Right lung (tissue), 10 donors: ENCODE measurements around the gene HIBADH. TPM values are rescaled to one million over a fixed set of nuclear protein-coding genes. Genes with fewer than 3 reads are reported as not detected.
A peak's percentile ranks its signal among the peaks of the same experiment; 100 is the strongest.

ENCODE experiments used
- DNase-seq, 2 donors: peaks; one replicate each; pipeline ENCODE4 v3.0.0-alpha.2; 2013
- long read RNA-seq, 8 donors: transcript quantifications; one replicate each; lab custom pipeline, GENCODE V29; 2026
- polyA plus RNA-seq, 5 donors: library from polyadenylated mRNA; unstranded; fragments of 120-200 nt; gene quantifications; one replicate each; pipeline versions ENCODE4 v1.2.1 to v1.2.3, GENCODE V29; 2013; ENCODE audit warnings: inconsistent platforms in 1 of 5, low replicate concordance in 1 of 5; ENCODE audit not compliant: insufficient read length in 5 of 5, insufficient read depth in 1 of 5

HIBADH gene
- polyA plus RNA-seq, result 10 to 100 TPM; 43.9 to 64.0 (median 57.5) TPM
- long read RNA-seq, donor 1, transcript HIBADH-201 (8 exons, 1,990 nt), result major isoform, 13 of 24 reads
- long read RNA-seq, donor 1, transcript HIBADH-204 (2 exons, 570 nt), result minor isoform, 5 of 24 reads
- long read RNA-seq, donor 1, partial matches to known transcripts, result 6 of 24 reads
- long read RNA-seq, donor 1, other reads (novel, unspliced or antisense), result 0 of 24 reads
- long read RNA-seq, donor 2, transcript HIBADH-201 (8 exons, 1,990 nt), result major isoform, 8 of 20 reads
- long read RNA-seq, donor 2, partial matches to known transcripts, result 11 of 20 reads
- long read RNA-seq, donor 2, other reads (novel, unspliced or antisense), result 0 of 20 reads
- long read RNA-seq, donor 3, transcript HIBADH-201 (8 exons, 1,990 nt), result major isoform, 20 of 25 reads
- long read RNA-seq, donor 3, partial matches to known transcripts, result 5 of 25 reads
- long read RNA-seq, donor 3, other reads (novel, unspliced or antisense), result 0 of 25 reads
- long read RNA-seq, donor 4, transcript HIBADH-201 (8 exons, 1,990 nt), result major isoform, 7 of 13 reads
- long read RNA-seq, donor 4, partial matches to known transcripts, result 5 of 13 reads
- long read RNA-seq, donor 4, other reads (novel, unspliced or antisense), result 0 of 13 reads
- long read RNA-seq, donor 5, transcript HIBADH-201 (8 exons, 1,990 nt), result major isoform, 21 of 47 reads
- long read RNA-seq, donor 5, partial matches to known transcripts, result 23 of 47 reads
- long read RNA-seq, donor 5, other reads (novel, unspliced or antisense), result 0 of 47 reads
- long read RNA-seq, donor 6, transcript HIBADH-201 (8 exons, 1,990 nt), result major isoform, 14 of 36 reads
- long read RNA-seq, donor 6, partial matches to known transcripts, result 20 of 36 reads
- long read RNA-seq, donor 6, other reads (novel, unspliced or antisense), result 0 of 36 reads
- long read RNA-seq, donor 7, transcript HIBADH-201 (8 exons, 1,990 nt), result major isoform, 10 of 29 reads
- long read RNA-seq, donor 7, partial matches to known transcripts, result 18 of 29 reads
- long read RNA-seq, donor 7, other reads (novel, unspliced or antisense), result 0 of 29 reads
- long read RNA-seq, donor 8, transcript HIBADH-201 (8 exons, 1,990 nt), result major isoform, 8 of 16 reads
- long read RNA-seq, donor 8, partial matches to known transcripts, result 6 of 16 reads
- long read RNA-seq, donor 8, other reads (novel, unspliced or antisense), result 0 of 16 reads

DNA sequence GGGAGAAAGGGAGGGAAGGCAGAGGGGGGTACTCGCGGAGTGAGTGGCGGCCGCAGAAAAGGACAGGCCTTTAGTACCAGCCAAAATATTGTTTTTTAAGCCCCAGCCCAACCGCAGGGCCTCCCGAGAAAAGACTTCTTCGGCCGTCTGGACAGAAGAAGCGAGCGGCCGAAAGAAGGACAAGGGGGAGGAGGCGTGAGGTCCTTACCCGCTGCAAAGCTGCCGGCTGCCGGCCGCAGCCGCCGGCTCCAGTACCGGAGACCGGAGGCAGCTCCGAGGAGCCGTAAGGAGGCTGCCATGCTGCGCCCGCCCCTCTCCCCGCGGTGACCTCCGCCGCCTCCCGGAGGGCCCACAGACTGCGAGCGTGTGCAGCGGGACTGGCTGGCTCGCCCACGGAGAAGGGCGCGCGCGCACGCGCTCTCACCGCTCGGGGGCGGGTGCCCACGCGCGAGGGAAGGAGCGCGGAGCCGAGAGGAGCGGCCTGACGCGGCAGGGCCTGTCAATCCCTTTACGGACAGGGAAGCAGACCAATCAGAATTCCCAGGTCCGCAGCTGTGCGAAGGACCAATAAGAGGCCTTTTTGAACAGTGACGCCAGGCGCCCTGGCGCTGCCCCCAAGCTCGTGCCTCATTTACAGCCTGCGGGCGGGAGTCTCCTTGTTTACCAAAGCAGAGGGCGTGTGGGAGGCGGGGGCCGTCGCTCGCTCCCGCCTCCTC is at the start of gene HIBADH:
HIBADH (minus strand) TSS at position 394 of the 716 bp plus-strand sequence; CDS start at position 299, 95 bp downstream.
- peak; percentile 99 for DNase-seq

GRCh38 chr7:27712217-27712616 is 49.5 kb upstream of the HIBADH start:
- DNase-seq, result no peak

DNA sequence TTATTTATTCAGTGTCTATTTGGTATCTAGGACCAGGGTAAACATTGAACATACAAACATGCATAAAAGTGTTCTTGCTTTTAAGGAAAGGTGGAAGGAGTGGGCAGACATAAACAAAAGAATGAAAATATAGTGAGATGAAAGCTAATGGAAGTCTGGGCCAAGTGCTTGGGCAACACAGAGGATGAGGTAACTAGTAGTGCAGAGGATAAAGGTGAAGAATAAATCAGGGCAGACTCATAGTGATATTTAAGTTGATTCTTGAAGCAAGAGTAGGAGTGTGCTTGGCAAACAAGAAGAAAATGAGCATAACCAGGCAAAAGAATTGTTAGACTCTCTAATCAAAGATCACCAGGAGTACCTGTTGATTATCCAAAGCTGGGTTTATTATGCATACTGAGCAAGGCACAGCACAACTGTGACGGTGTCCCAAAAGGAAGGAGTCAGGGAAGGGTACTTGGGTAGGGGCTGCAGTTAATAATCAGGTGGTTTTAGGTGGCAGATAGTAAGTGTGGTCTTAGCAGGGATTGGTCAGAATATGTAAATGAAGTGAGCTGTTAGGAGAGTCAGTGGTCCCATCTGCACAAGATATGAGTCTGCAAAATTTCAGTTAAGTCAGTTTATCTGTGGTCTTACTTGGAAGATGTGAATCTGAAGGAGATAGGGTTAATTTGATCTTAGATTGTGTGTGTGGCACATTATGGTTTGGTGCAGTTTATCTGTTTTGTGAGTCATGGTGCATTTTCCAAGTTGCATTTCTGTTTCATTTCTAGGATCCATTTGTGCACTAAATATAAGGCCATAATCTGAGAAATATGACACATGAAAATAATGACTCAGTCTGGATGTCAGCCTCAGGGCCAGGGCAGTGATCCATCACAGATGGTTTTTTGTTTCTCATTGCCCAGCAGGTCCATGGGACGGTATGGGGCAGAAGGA is 46.7 kb upstream of the HIBADH start:
- no peak for DNase-seq

- DNase-seq, result no peak
Observed at GRCh38 chr7:27708485-27708884, 45.8 kb upstream of the HIBADH start.

DNA sequence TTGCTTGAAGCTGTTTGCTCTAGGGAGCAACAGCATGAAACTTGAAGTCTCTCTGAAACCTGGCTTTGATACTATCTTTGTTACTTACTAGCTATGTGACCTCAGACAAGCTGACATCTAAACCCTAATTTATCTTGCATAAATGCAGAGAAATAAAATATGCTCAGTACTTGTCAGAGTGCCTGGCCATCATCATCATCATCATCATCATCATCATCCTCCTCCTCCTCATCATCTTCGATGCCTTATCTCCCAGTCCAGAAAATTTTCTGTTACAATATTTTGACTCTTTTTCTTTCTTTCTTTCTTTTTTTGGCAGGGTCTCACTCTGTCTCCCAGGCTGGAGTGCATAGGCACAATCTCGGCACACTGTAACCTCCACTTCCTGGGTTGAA is 42.5 kb upstream of the HIBADH start:
- DNase-seq, result no peak

GRCh38 chr7:27704422-27705199 is 41.9 kb upstream of the HIBADH start:
- DNase-seq, result no peak

- no peak for DNase-seq
Observed at GRCh38 chr7:27703181-27703580, 40.5 kb upstream of the HIBADH start.

- DNase-seq, result no peak
Observed at GRCh38 chr7:27700501-27700900, 37.8 kb upstream of the HIBADH start.

DNA sequence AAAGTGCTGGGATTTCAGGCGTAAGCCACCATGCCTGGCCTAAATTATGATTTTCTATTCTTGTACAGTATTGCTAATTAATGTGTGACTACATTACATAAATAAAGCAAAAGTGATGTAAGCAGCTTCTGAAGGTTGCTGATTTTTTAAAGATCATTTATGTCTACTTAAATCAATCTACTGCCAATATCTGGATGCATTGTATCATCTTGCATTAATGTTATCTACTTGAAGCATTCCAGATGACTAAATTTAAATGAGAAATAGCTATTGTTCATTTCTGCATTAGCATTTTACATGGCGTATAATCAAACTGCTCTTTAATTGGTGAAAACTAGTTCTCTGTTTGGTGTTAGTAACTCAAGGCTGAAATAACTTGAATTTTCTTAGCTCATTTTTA is 37.1 kb upstream of the HIBADH start:
- DNase-seq, result no peak

GRCh38 chr7:27697861-27698430 is 35.3 kb upstream of the HIBADH start:
- DNase-seq, result no peak

DNA sequence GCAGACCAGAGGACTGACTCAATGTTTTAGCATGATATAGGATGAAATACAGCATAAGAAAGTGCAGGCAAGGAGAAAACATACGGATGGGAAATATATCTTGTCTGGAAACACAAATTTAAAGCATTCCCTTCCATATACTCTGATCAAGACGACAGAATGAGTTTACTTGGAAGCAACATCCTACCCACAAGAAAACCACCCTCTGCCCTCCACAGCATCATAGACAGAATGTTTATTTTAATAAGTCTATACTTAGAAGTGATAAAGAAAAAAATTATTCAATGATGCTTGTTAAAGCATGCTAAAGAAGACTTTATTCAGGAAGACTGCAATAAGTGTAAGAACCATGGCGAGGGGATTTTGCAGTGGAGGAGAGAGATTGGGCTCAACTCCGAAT is 32.4 kb upstream of the HIBADH start:
- no peak for DNase-seq

- no peak for DNase-seq
Observed at GRCh38 chr7:27693794-27694193, 31.1 kb upstream of the HIBADH start.

DNA sequence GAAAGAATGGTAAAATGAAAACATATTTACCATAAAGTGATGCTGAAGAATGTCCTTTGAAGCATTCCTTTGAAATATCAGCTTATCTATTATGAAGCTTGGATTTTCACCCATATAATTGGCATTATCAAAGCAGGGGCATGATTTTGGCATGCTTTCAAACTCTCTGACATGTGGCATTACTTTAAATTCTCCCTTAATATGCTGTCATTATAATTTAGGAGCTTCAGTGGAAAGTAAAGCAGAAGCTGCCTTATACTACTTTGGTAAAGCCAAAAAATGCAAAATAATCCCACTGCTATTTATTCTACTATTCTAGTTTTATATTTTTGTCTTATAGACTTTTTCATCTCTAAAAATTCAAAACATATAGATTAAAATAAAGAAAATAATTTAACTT is 28.0 kb upstream of the HIBADH start:
- no peak for DNase-seq

DNA sequence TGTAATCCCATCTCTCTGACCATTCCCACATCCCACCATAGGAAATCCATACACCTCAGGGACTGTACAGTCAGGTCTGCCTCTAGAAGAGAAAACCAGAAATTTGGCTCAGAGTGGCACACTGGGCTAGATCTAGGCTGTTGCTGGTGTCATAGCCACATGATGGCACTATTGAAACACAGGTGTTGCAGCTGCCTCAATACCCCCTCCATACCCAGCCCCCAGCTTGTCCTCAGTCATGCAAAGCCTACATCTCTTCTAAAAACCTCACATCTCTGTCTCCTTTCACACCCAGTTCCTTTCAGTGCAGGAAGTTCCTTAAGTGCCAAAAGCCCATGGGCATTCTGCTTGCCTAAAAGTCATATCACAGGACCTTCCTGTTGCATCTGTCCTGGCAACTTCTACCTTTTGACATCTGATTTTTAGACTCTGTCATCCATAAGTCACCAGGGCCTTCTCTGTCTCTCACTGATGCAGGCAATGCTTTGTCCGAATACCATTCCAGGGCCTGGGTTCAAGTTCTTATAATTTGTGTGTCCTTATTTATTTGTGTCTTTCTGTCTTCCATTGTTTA is 27.0 kb upstream of the HIBADH start:
- no peak for DNase-seq

DNA sequence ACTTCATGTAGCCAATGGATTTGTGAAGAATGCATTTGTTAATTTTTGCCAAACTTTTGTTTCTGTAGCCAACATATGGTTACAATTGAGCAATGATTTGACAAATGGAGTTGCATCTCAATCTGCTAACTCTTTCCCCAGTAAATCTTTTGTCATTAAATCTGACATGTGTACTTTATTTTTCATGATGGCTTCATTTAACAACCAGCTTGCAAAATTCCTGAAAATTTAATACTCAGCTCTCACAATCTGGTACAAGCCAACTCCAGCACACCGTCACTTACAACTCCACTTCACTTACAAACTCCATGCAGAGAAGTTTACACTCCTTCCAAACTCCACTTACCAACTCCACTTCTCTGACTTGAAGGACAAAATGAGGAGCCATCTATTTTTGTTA is 26.5 kb upstream of the HIBADH start:
- no peak for DNase-seq

DNA sequence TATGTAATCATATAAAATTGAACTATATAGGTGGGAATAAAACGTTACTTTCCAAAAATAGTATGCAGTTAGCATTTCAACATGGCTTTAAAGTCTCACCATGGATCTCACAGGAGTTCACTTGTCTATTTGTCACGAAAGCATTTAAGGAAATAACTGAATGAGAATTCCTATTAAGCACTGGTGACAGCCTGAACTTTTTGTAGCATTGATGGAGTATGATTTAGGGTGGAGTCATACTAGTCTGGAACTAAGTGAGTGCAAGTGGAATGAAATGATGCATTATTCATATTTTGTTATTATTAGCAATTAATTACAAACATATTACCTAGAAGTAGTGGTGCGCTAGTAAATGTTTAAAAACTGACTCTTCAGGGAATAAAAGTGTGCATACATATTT is 26.0 kb upstream of the HIBADH start:
- no peak for DNase-seq

DNA sequence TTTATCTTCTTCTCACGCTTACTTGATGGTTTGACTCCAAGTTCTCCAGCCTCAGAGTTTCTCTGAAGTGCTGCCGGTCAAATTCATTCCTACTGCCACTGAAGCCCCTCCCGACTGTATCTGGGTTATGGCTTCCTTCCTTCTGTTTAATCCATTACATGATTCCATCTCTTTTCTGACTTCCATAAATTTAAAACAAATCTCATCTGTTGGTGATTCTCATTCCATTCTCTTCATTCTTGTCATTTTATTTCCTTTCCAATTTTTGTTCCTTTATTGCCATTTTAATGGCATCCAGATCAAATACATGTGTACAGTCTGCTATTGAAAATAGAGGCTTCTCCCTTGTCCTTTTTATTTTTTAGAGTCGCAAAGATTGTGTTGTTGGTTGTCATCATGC is 25.4 kb upstream of the HIBADH start:
- no peak for DNase-seq

GRCh38 chr7:27686315-27686714 is 23.6 kb upstream of the HIBADH start:
- no peak for DNase-seq

DNA sequence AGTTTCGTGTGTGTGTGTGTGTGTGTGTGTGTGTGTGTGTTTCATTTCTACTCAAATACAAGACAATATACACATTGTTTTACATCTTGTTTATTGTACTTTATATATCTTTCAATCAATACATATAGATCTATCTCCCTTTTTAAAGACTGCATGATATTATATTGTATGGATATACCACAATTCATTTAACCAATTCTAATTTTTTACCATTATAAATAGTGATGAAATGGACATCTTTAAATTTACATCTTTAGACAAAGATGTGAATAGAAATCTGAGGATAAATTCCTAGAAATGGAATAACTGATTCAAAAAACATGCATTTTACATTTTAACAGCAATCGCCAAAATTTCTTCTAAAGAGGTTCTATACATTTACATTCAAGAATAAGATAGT is 23.2 kb upstream of the HIBADH start:
- DNase-seq, result no peak
